Measurements from ENCODE around the gene GLUD1. TPM values are rescaled to one million over a fixed set of nuclear protein-coding genes. Genes with fewer than 3 reads are reported as not detected.
"Not testable (repeated sequence)": the region's sequence is repeated elsewhere in the genome, so short reads cannot be mapped to it uniquely, and the experiment has no call there.

The GLUD1 gene
- total RNA-seq, 1 experiment from 2014 or later, result 101 TPM

DNA sequence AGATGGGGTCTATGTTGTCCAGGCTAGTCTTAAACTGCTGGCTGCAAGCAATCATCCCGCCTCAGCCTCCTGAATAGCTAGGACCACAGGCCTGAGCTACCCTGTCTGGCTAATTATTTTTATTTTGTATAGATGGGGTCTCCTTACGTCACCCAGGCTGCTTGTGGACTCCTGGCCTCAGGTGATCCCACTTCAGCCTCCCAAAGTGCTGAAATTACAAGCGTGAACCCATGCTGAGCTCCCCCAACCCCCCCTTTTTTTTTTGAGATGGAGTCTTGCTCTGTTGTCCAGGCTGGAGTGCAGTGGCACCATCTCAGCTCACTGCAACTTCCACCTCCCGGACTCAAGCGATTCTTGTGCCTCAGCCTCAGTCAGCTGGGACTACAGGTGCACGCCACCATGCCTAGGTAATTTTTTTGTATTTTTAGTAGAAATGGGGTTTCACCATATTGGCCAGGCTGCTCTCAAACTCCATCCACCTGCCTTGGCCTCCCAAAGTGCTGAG, 49.2 kb downstream of the GLUD1 start:
- no peak overlapping the region for H4K91ac ChIP-seq (ENCODE audit: insufficient read length, low read depth, low read length)
- WGBS (ENCODE audit: extremely low coverage, insufficient read length, low lambda C conversion rate), result no CpG with 5 or more reads among the region's 6 CpGs
- H3K4ac ChIP-seq (ENCODE audit: low read depth, low read length), result no peak overlapping the region
- no peaks in the 10 kb centered on the region for H3K27me3 ChIP-seq (ENCODE audit: insufficient read depth, low read length)
- Mint-ChIP-seq H3K27ac (no peak overlapping the region; a peak in 1 of 7 replicates), H3K9me3 (no peaks in the 10 kb centered on the region), H3K4me1 (no peaks in the 10 kb centered on the region), H3K36me3 (ENCODE audit: insufficient read depth in 1 of 3, low read depth in 3 of 3) (peaks cover 13 to 36% (median 30%) of the 10 kb centered on the region in 3 experiments; a peak in 6 of 7 replicates), H3K27me3 (ENCODE audit: low read depth) (no peaks in the 10 kb centered on the region), H3K4me3 (no peak overlapping the region)
- no peaks in the 10 kb centered on the region for H3K79me1 ChIP-seq (ENCODE audit: insufficient read depth, low read depth, low read length, poor library complexity, severe bottlenecking)
- H4K5ac ChIP-seq (ENCODE audit: insufficient read length, low read depth, low read length), result no peak overlapping the region
- no peak overlapping the region for H3K14ac ChIP-seq (ENCODE audit: insufficient read depth, low read length)
- no peak overlapping the region for H4K8ac ChIP-seq (replicated peaks; ENCODE audit: insufficient read length, low read depth, low read length)
- no peak overlapping the region for H2BK15ac ChIP-seq (ENCODE audit: low read depth, low read length)
- no peaks in the 10 kb centered on the region for H3K9me3 ChIP-seq (ENCODE audit: control insufficient read depth, low read depth, low read length)
- no peak overlapping the region for H3K56ac ChIP-seq (ENCODE audit: insufficient read length, low read depth, low read length)
- no peak overlapping the region for H3K9ac ChIP-seq (ENCODE audit: extremely low read depth, insufficient read length, low read length)
- no peak for DNase-seq
- TF ChIP-seq, protein P1, sequence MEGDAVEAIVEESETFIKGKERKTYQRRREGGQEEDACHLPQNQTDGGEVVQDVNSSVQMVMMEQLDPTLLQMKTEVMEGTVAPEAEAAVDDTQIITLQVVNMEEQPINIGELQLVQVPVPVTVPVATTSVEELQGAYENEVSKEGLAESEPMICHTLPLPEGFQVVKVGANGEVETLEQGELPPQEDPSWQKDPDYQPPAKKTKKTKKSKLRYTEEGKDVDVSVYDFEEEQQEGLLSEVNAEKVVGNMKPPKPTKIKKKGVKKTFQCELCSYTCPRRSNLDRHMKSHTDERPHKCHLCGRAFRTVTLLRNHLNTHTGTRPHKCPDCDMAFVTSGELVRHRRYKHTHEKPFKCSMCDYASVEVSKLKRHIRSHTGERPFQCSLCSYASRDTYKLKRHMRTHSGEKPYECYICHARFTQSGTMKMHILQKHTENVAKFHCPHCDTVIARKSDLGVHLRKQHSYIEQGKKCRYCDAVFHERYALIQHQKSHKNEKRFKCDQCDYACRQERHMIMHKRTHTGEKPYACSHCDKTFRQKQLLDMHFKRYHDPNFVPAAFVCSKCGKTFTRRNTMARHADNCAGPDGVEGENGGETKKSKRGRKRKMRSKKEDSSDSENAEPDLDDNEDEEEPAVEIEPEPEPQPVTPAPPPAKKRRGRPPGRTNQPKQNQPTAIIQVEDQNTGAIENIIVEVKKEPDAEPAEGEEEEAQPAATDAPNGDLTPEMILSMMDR (conservative IDR thresholded peaks at IDR 0.05), result no peak
- no peak overlapping the region for H2BK5ac ChIP-seq (ENCODE audit: insufficient read length, low read length)
- H3K4me2 ChIP-seq (ENCODE audit: insufficient read depth, insufficient read length, low read length), result no peak overlapping the region
- H2AK5ac ChIP-seq (ENCODE audit: insufficient read length, low read length), result no peak overlapping the region
- H3K23me2 ChIP-seq (ENCODE audit: insufficient read length, low read depth, low read length, poor library complexity, severe bottlenecking), result no peaks in the 10 kb centered on the region
- H2BK20ac ChIP-seq (ENCODE audit: low read depth, low read length, poor library complexity, severe bottlenecking), result no peak overlapping the region
- no peak overlapping the region for H3K23ac ChIP-seq (ENCODE audit: insufficient read length, low read depth, low read length)
- H2AFZ ChIP-seq (ENCODE audit: low read length), result no peak overlapping the region
- H3K4me1 ChIP-seq (ENCODE audit: insufficient read depth, low read length), result no peaks in the 10 kb centered on the region
- H4K20me1 ChIP-seq (ENCODE audit: control insufficient read depth, insufficient read depth, insufficient read length), result no peaks in the 10 kb centered on the region
- no peak overlapping the region for H2BK120ac ChIP-seq (ENCODE audit: low read depth, low read length, poor library complexity, severe bottlenecking)
- no peak overlapping the region for H2BK12ac ChIP-seq (ENCODE audit: insufficient read length, low read depth, low read length)
- H3K27ac ChIP-seq (ENCODE audit: insufficient read length, low read depth, low read length), result no peak overlapping the region
- H3T11ph ChIP-seq (ENCODE audit: low read length), result no peak overlapping the region
- H3K18ac ChIP-seq (ENCODE audit: insufficient read length, low read depth, low read length), result no peak overlapping the region
- no peaks in the 10 kb centered on the region for H3K79me2 ChIP-seq (ENCODE audit: insufficient read depth, low read length)

DNA sequence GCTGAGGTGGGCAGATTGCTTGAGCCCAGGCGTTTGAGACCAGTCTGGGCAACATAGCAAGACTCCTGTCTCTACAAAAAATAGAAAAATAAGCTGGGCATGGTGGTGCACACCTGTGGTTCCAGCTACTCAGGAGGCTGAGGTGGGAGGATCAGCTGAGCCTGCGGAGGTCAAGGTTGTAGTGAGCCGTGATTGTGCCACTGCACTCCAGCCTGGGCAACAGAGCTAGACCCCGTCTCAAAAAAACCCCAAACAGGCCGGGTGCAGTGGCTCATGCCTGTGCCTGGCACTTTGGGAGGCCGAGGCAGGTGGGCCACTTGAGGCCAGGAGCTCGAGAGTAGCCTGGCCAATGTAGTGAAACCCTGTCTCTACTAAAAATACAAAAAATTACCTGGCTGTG, 51.1 kb downstream of the GLUD1 start:
- not testable (repeated sequence) for H4K5ac ChIP-seq (ENCODE audit: insufficient read length, low read depth, low read length); H3K14ac ChIP-seq (ENCODE audit: insufficient read depth, low read length); H3K27me3 ChIP-seq (ENCODE audit: insufficient read depth, low read length); H3K4me1 ChIP-seq (ENCODE audit: insufficient read depth, low read length); H2AFZ ChIP-seq (ENCODE audit: low read length); H3K4me2 ChIP-seq (ENCODE audit: insufficient read depth, insufficient read length, low read length); H4K20me1 ChIP-seq (ENCODE audit: control insufficient read depth, insufficient read depth, insufficient read length); H3T11ph ChIP-seq (ENCODE audit: low read length); H3K27me3 Mint-ChIP-seq (ENCODE audit: low read depth); H2BK15ac ChIP-seq (ENCODE audit: low read depth, low read length); H3K27ac ChIP-seq (ENCODE audit: insufficient read length, low read depth, low read length); H3K4me1 Mint-ChIP-seq; H4K8ac ChIP-seq (replicated peaks; ENCODE audit: insufficient read length, low read depth, low read length); H3K23me2 ChIP-seq (ENCODE audit: insufficient read length, low read depth, low read length, poor library complexity, severe bottlenecking); H3K23ac ChIP-seq (ENCODE audit: insufficient read length, low read depth, low read length); H3K9ac ChIP-seq (ENCODE audit: extremely low read depth, insufficient read length, low read length); H2BK20ac ChIP-seq (ENCODE audit: low read depth, low read length, poor library complexity, severe bottlenecking); H3K79me2 ChIP-seq (ENCODE audit: insufficient read depth, low read length); H3K9me3 ChIP-seq (ENCODE audit: control insufficient read depth, low read depth, low read length); H3K79me1 ChIP-seq (ENCODE audit: insufficient read depth, low read depth, low read length, poor library complexity, severe bottlenecking); H2BK5ac ChIP-seq (ENCODE audit: insufficient read length, low read length); H2BK12ac ChIP-seq (ENCODE audit: insufficient read length, low read depth, low read length); H3K4ac ChIP-seq (ENCODE audit: low read depth, low read length); H3K56ac ChIP-seq (ENCODE audit: insufficient read length, low read depth, low read length); H3K4me3 Mint-ChIP-seq; H3K27ac Mint-ChIP-seq; H3K9me3 Mint-ChIP-seq; H2AK5ac ChIP-seq (ENCODE audit: insufficient read length, low read length); H2BK120ac ChIP-seq (ENCODE audit: low read depth, low read length, poor library complexity, severe bottlenecking); H3K18ac ChIP-seq (ENCODE audit: insufficient read length, low read depth, low read length); H4K91ac ChIP-seq (ENCODE audit: insufficient read length, low read depth, low read length); DNase-seq
- WGBS (ENCODE audit: extremely low coverage, insufficient read length, low lambda C conversion rate), result no CpG with 5 or more reads among the region's 7 CpGs
- H3K36me3 Mint-ChIP-seq (ENCODE audit: insufficient read depth in 1 of 3, low read depth in 3 of 3), result peaks cover 8 to 22% (median 22%) of the 10 kb centered on the region in 3 experiments; a peak in 6 of 7 replicates

All from H9 (cell line).